ENCODE measurements around the gene POLA1.
A peak's percentile ranks its signal among the peaks of the same experiment; 100 is the strongest.

The POLA1 gene

GRCh38 chrX:24662352-24662751 lies 31.4 kb upstream of the POLA1 start:
- DNase-seq (ENCODE audit: low read depth), result no peak
- no peak overlapping the region for H3K4me3 ChIP-seq (ENCODE audit: control insufficient read depth, low read depth, low read length)
- TF ChIP-seq CTCF (conservative IDR thresholded peaks at IDR 0.05; ENCODE audit: control insufficient read depth, insufficient read depth, low read depth, low read length), result no peak

DNA sequence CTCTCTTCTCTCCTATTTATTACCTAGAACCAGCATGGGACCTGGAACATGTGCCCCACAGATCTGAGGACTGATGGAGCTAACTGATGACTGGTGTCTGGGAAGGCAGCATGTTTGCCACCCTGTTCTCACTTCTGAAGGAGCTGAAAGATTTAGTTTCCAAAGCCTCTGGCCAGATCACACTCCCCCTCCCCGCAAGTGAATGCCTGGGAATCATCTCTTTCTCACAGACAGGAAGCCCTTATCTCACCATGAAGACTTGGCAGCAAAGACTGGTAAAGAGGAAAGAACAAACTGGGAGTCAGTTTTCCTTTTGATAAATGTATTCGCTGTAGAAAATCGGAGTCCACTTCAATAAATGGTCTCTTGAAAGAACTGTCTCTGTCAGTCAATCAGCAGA lies 25.6 kb upstream of the POLA1 start:
- DNase-seq (ENCODE audit: low read depth), result no peak
- no peak overlapping the region for H3K4me3 ChIP-seq (ENCODE audit: control insufficient read depth, low read depth, low read length)
- no peak for TF ChIP-seq CTCF (conservative IDR thresholded peaks at IDR 0.05; ENCODE audit: control insufficient read depth, insufficient read depth, low read depth, low read length)

DNA sequence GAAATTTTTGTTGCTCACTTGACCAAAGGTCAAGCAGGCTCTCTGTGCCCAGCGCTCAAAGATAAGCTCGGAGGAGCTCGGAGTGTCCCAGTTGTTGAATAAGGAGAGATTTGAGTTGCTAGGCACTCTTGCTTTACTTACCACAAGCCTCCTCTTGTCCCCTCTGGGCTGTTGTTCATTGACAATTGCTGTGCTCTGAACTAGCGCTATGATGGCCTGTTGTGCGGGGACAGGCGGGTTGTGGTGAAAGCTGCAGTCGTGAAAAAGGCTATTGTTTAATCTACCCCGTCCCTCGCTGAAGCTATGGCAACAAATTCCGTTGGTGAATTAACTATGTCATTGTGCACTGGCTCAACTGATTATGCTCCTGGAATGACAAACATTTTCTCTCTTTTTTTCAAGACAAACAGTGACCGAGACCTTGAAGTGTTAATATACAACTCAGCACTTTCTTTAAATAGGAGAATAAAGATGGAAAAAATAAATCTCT lies 21.0 kb upstream of the POLA1 start:
- no peak for TF ChIP-seq CTCF (conservative IDR thresholded peaks at IDR 0.05; ENCODE audit: control insufficient read depth, insufficient read depth, low read depth, low read length)
- DNase-seq (ENCODE audit: low read depth), result no peak
- no peak overlapping the region for H3K4me3 ChIP-seq (ENCODE audit: control insufficient read depth, low read depth, low read length)

GRCh38 chrX:24673424-24673823 lies 20.3 kb upstream of the POLA1 start:
- TF ChIP-seq CTCF (conservative IDR thresholded peaks at IDR 0.05; ENCODE audit: control insufficient read depth, insufficient read depth, low read depth, low read length), result no peak
- no peak overlapping the region for H3K4me3 ChIP-seq (ENCODE audit: control insufficient read depth, low read depth, low read length)
- no peak for DNase-seq (ENCODE audit: low read depth)

DNA sequence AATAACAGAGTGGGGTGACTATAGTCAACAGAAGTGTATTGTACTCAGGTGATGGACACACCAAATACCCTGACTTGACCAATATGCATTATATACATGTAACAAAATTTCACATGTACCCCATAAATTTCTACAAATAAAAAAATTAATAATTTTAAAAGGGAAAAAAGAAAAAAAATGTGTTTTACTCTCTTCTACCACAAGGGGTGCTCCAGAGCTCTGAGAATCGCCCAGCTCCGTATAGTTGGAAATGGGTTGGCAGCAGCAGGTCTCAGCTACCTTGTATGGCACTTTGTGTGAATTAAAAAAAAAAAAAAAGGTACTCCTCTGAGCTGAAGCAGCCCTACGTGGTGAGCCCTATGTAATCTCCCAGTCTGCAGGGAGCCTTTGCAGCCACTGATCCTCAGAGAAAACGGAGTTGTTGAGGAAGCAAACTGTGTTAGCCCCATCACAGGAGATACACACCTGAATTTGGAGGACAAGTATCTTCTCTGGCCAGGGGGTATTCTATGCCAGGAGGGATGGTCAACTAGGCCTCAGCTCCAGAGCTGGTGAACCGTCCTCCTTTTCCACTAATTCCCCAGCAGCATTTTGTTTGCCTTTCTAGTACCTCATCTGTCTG lies 17.2 kb upstream of the POLA1 start:
- peak; percentile 53 for TF ChIP-seq CTCF (conservative IDR thresholded peaks at IDR 0.05; ENCODE audit: control insufficient read depth, insufficient read depth, low read depth, low read length)
- H3K4me3 ChIP-seq (ENCODE audit: control insufficient read depth, low read depth, low read length), result no peak overlapping the region
- DNase-seq (ENCODE audit: low read depth), result peak; percentile 5

GRCh38 chrX:24682739-24683432 lies 10.8 kb upstream of the POLA1 start:
- DNase-seq (ENCODE audit: low read depth), result no peak

More at GRCh38 chrX:24682739-24683432, 10.8 kb upstream of the POLA1 start:
- TF ChIP-seq CTCF (conservative IDR thresholded peaks at IDR 0.05; ENCODE audit: control insufficient read depth, insufficient read depth, low read depth, low read length), result no peak
- H3K4me3 ChIP-seq (ENCODE audit: control insufficient read depth, low read depth, low read length), result no peak overlapping the region
